GM12801 (cell line): Measurements from ENCODE around the gene IGF2BP2.

Source experiments
- TF ChIP-seq, protein P1 (sequence below): IDR thresholded peaks from one replicate; pipeline ENCODE4 v1.5.1; 2011; ENCODE audit warnings: control low read depth; ENCODE audit not compliant: insufficient read length; ENCODE audit errors: extremely low read depth

The IGF2BP2 gene

GRCh38 chr3:185825006-185825638 lies at the start of gene IGF2BP2:
Gene IGF2BP2, minus strand, starts transcription at chr3:185825042. Its CDS starts 82 bp downstream, at chr3:185824960.
- TF ChIP-seq, protein P1, sequence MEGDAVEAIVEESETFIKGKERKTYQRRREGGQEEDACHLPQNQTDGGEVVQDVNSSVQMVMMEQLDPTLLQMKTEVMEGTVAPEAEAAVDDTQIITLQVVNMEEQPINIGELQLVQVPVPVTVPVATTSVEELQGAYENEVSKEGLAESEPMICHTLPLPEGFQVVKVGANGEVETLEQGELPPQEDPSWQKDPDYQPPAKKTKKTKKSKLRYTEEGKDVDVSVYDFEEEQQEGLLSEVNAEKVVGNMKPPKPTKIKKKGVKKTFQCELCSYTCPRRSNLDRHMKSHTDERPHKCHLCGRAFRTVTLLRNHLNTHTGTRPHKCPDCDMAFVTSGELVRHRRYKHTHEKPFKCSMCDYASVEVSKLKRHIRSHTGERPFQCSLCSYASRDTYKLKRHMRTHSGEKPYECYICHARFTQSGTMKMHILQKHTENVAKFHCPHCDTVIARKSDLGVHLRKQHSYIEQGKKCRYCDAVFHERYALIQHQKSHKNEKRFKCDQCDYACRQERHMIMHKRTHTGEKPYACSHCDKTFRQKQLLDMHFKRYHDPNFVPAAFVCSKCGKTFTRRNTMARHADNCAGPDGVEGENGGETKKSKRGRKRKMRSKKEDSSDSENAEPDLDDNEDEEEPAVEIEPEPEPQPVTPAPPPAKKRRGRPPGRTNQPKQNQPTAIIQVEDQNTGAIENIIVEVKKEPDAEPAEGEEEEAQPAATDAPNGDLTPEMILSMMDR, result no peak

DNA sequence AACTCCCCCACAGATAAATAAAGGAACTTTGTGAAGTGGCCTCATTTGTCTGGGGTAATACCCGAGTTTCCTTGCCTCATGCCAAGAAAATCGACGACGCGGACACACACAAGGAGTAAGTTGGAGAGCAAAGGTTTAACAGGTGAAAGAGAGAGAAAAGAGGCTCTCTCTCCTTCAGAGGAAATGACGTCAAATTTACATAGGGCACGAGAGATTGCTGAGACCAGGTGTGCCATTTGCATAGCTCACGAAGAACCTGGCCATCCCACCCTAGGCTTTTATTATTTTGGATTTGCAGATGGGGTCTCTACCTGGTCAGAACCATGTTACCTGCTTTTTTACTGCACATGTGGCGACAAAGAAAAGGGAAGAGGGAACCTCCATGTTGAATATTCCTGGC lies 49.3 kb upstream of the IGF2BP2 start:
- TF ChIP-seq, protein P1, result no peak

DNA sequence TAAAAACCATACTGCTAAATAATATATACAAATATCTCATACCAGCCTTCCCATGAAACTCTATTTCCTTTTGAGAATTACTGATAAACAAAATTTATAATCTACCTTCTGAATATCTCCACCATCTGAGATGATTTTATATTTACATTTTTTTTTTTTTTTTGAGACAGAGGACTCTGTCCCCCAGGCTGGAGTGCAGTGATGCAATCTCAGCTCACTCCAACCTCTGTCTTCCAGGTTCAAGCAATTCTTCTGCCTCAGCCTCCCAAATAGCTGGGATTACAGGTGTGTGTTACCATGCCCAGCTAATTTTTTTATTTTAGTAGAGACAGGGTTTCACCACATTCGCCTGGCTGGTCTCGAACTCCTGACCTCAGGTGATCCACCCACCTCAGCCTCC lies 42.8 kb upstream of the IGF2BP2 start:
- TF ChIP-seq, protein P1, result no peak

DNA sequence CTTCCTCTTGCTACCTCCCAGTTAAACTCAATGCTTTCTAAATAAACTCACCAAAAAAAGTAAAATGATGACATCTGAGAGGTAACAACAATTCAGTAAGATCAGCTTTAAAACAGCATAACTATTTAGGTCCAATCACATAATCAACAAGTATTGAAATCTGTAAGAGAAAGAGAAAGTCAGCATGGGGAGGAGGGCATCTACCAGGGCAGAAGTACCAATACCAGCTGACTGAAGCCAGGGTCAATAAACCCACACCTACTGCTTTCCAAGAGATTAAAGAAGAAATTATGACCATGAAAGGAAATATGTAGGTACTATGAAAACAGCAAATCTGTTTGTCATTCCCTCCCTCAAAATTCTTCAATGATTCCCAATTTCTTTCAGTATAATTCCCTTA lies 42.2 kb upstream of the IGF2BP2 start:
- TF ChIP-seq, protein P1, result no peak

GRCh38 chr3:185866555-185866954 lies 41.7 kb upstream of the IGF2BP2 start:
- TF ChIP-seq, protein P1, result no peak

DNA sequence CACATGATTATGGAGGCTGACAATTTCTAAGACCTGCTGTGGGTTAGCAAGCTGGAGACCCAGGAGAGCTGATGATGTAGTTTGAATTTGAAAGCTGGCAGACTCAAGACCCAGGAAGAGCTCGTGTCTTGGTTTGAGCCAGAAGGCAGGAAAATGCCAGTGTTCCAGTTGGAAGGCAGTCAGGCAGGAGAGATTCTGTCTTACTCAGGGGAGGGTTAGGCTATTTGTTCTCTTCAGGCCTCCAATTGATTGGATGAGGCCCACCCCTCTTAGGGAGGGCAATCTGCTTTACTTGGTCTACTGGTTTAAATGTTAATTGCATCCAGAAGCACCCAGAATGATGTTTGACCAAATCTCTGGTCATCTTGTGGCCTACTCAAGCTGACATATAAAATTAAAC lies 40.4 kb upstream of the IGF2BP2 start:
- TF ChIP-seq, protein P1, result no peak

DNA sequence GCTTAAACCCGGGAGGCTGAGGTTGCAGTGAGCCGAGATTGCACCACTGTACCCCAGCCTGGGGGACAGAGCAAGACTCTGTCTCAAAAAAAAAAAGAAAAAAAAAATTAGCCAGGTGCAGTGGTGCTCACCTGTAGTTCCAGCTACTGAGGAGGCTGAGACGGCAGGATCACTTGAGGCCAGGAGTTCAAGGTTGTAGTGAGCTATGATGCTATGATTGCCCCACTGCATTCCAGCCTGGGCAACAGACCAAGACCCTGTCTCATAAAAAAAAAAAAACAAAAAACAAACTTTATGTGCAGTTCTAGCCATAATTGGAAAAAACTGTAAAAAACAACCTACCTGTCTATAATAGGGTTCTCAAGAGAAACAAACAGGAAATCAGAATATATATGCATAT lies 39.9 kb upstream of the IGF2BP2 start:
- TF ChIP-seq, protein P1, result no peak
